B cell (primary cell): ENCODE data around the gene LIN52. TPM values are rescaled to one million over a fixed set of nuclear protein-coding genes. Genes with fewer than 3 reads are reported as not detected.

Experiments used
- ATAC-seq: fragments of 200-7000 bp; cut with Tn5 transposase; one replicate; pipeline ENCODE4 v1.10.0; 2021; ENCODE audit warnings: low read depth, mild to moderate bottlenecking, moderate number of reproducible peaks, moderate library complexity
- CTCF ChIA-PET: fragments of 350-600 bp; sonication (Branson Sonifier 250); formaldehyde crosslinking; loops from one replicate; lab custom pipeline; 2021; ENCODE audit warnings: antibody characterized with exemption, inconsistent platforms; lab: Charles Lee
- POLR2A ChIA-PET: fragments of 350-600 bp; sonication (Branson Sonifier 250); formaldehyde crosslinking; loops from one replicate; lab custom pipeline; 2021; ENCODE audit warnings: antibody characterized with exemption; lab: Charles Lee
- DNase-seq: peaks from one replicate; pipeline ENCODE4 v3.0.0; 2013
- H2AFZ ChIP-seq: 2 replicates; pipeline ENCODE4 v1.6.1; 2012; ENCODE audit warnings: mild to moderate bottlenecking, low read depth, low read length; ENCODE audit not compliant: insufficient read depth, poor library complexity, severe bottlenecking
- H3K27ac ChIP-seq, 2 donors: 1 replicate in 1 of 2; 2 replicates in 1 of 2; pipeline ENCODE4 v1.5.1; 2012 to 2013; ENCODE audit warnings: low read length in 2 of 2, mild to moderate bottlenecking in 2 of 2, moderate library complexity in 1 of 2
- H3K27me3 ChIP-seq, 4 experiments: fragments of 200-600 bp in 1 of 4; sonication (generic) in 1 of 4; replicated peaks in 1 of 4; 1 replicate in 2 of 4; 2 replicates in 2 of 4; pipeline versions ENCODE4 v1.6.1 to v1.7.0; 2013 to 2016; ENCODE audit warnings: low read length in 3 of 4, mild to moderate bottlenecking in 2 of 4, mixed read lengths in 1 of 4, moderate library complexity in 1 of 4; ENCODE audit not compliant: insufficient read depth in 4 of 4, control insufficient read depth in 3 of 4; ENCODE audit errors: control extremely low read depth in 1 of 4
- H3K36me3 ChIP-seq, 2 experiments: replicated peaks in 1 of 2; 1 replicate in 1 of 2; 2 replicates in 1 of 2; pipeline versions ENCODE4 v1.6.1 to v1.7.1; 2013; ENCODE audit warnings: low read length in 1 of 2; ENCODE audit not compliant: insufficient read depth in 2 of 2, control insufficient read depth in 1 of 2; ENCODE audit errors: control extremely low read depth in 1 of 2, extremely low read depth in 1 of 2
- H3K4me1 ChIP-seq, 2 donors: fragments of 200-600 bp in 1 of 2; sonication (generic) in 1 of 2; 1 replicate in 1 of 2; 2 replicates in 1 of 2; pipeline versions ENCODE4 v1.5.1 to v1.6.1; 2013 to 2017; ENCODE audit warnings: low read length in 2 of 2; ENCODE audit not compliant: control insufficient read depth in 2 of 2, insufficient read depth in 2 of 2
- H3K4me2 ChIP-seq: replicated peaks from 2 replicates; pipeline ENCODE3; 2012; ENCODE audit warnings: mild to moderate bottlenecking, low read depth, low read length; ENCODE audit not compliant: poor library complexity, severe bottlenecking
- H3K4me3 ChIP-seq, 5 experiments: fragments of 200-600 bp in 1 of 5; sonication (generic) in 1 of 5; 1 replicate in 3 of 5; 2 replicates in 2 of 5; pipeline versions ENCODE4 v1.5.1 to v1.7.0; 2011 to 2016; ENCODE audit warnings: low read length in 4 of 5, mild to moderate bottlenecking in 4 of 5, low read depth in 2 of 5, control low read depth in 1 of 5, moderate library complexity in 1 of 5; ENCODE audit not compliant: insufficient read depth in 1 of 5; ENCODE audit errors: control extremely low read depth in 1 of 5, extremely low read depth in 1 of 5
- H3K79me2 ChIP-seq: fragments of 200-600 bp; sonication (generic); one replicate; pipeline ENCODE4 v1.6.0; 2016; ENCODE audit warnings: low read length; ENCODE audit not compliant: control insufficient read depth, insufficient read depth
- H3K9ac ChIP-seq: fragments of 200-600 bp; sonication (generic); 2 replicates; pipeline ENCODE4 v1.6.1; 2017; ENCODE audit warnings: mild to moderate bottlenecking, low read length, moderate library complexity
- H3K9me3 ChIP-seq, 3 donors: one replicate each; pipeline versions ENCODE4 v1.6.1 to v1.7.1; 2013; ENCODE audit warnings: low read length in 2 of 3; ENCODE audit not compliant: control insufficient read depth in 2 of 3, insufficient read depth in 1 of 3; ENCODE audit errors: control extremely low read depth in 1 of 3
- H4K20me1 ChIP-seq: 2 replicates; pipeline ENCODE4 v1.6.0; 2012; ENCODE audit warnings: mild to moderate bottlenecking, low read length; ENCODE audit not compliant: insufficient read depth, control insufficient read depth, poor library complexity, severe bottlenecking
- H3K27ac Mint-ChIP-seq: one replicate; pipeline ENCODE4 v1.8.0; 2021; ENCODE audit warnings: mixed read lengths
- H3K27me3 Mint-ChIP-seq: one replicate; pipeline ENCODE4 v1.8.0; 2021; ENCODE audit warnings: mixed read lengths
- H3K4me1 Mint-ChIP-seq: one replicate; pipeline ENCODE4 v1.8.0; 2021; ENCODE audit warnings: mixed read lengths
- H3K4me3 Mint-ChIP-seq: one replicate; pipeline ENCODE4 v1.8.0; 2021; ENCODE audit warnings: mixed read lengths
- H3K9me3 Mint-ChIP-seq: one replicate; pipeline ENCODE4 v1.8.0; 2022; ENCODE audit warnings: mixed read lengths; ENCODE audit not compliant: insufficient read depth
- EZH2 ChIP-seq: IDR thresholded peaks from 2 replicates; pipeline ENCODE4 v1.6.1; 2012; ENCODE audit warnings: borderline replicate concordance, low read depth, mild to moderate bottlenecking, moderate library complexity, low read length; ENCODE audit not compliant: insufficient read depth, poor library complexity, severe bottlenecking
- WGBS: methylation state at CpG from one replicate; pipeline ENCODE4 v1.1.5; 2013; ENCODE audit warnings: missing lambda C conversion rate; ENCODE audit not compliant: insufficient coverage; 5-methylcytosine and 5-hydroxymethylcytosine counted together
- intact Hi-C: fragments of 100-400 bp; cut with micrococcal nuclease; formaldehyde crosslinking; loops from one replicate; pipeline ENCODE4 v1.10.0; 2022
- polyA plus RNA-seq: library from polyadenylated mRNA; depleted of rRNA; stranded (reverse); fragments of >200 nt; gene quantifications from 2 replicates; pipeline ENCODE4 v1.2.3, GENCODE V29; 2012
- total RNA-seq, 2 donors: library from RNA; stranded (reverse); fragments of 120-200 nt in 1 of 2; gene quantifications; 1 replicate in 1 of 2; 2 replicates in 1 of 2; pipeline versions ENCODE4 v1.2.3 to v1.2.4, GENCODE V29; 2013 to 2022
- TF ChIP-seq, protein P1 (sequence below): fragments of 200-600 bp; IDR thresholded peaks from one replicate; pipeline ENCODE4 v1.8.0; 2022; ENCODE audit warnings: antibody characterized with exemption, mild to moderate bottlenecking

The LIN52 gene
- total and polyA plus RNA-seq, 2 donors (not counting 1 experiment from before 2014, with no cell fraction given), result 3.9 to 13.1 TPM

DNA sequence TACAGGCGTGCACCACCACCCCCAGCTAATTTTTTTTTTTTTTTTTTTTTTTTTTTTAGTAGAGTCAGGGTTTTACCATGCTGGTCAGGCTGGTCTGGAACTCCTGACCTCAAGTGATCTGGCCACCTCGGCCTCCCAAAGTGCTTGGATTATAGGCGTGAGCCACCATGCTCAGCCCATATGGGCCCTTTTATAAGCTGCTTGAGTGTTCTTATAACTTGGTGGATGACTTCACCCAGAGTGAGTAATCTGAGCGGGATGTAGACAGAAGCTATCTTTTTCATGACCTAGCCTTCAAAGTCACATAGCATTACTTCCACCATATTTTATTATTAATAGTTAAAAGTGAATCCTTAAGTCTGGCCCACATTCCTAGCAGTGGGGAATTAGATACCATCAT lies 49.2 kb upstream of the LIN52 start:
- POLR2A ChIA-PET, result no interaction called here
- H3K4me2 ChIP-seq, result no peak overlapping the region
- H3K4me3 Mint-ChIP-seq, result no peak overlapping the region
- H3K36me3 ChIP-seq, result no peaks in the 10 kb centered on the region
- DNase-seq (no peak), ATAC-seq (no peak)
- H3K9me3 Mint-ChIP-seq, result no peaks in the 10 kb centered on the region
- no peaks in the 10 kb centered on the region for H3K27me3 ChIP-seq
- H3K27ac Mint-ChIP-seq, result no peak overlapping the region
- no peaks in the 10 kb centered on the region for H3K4me1 ChIP-seq
- CTCF ChIA-PET, result interaction anchor here (0.7 kb wide), 1 partner anchor 773 kb away, joined by 3 read pairs; no protein-coding TSS in a partner anchor
- H3K4me1 Mint-ChIP-seq, result peaks cover 2% of the 10 kb centered on the region
- WGBS, result 100% methylated on average over 2 of the region's 4 CpGs
- H3K4me3 ChIP-seq, result no peak overlapping the region
- H4K20me1 ChIP-seq, result no peaks in the 10 kb centered on the region
- no peak overlapping the region for H2AFZ ChIP-seq
- no peaks in the 10 kb centered on the region for H3K79me2 ChIP-seq
- H3K9ac ChIP-seq, result no peak overlapping the region
- intact Hi-C loops, result loop anchor here (10.0 kb wide), 1 partner anchor 531 kb away; no protein-coding TSS in a partner anchor
- no peaks in the 10 kb centered on the region for H3K27me3 Mint-ChIP-seq
- H3K9me3 ChIP-seq, result no peaks in the 10 kb centered on the region
- no peak for TF ChIP-seq EZH2
- TF ChIP-seq, protein P1, sequence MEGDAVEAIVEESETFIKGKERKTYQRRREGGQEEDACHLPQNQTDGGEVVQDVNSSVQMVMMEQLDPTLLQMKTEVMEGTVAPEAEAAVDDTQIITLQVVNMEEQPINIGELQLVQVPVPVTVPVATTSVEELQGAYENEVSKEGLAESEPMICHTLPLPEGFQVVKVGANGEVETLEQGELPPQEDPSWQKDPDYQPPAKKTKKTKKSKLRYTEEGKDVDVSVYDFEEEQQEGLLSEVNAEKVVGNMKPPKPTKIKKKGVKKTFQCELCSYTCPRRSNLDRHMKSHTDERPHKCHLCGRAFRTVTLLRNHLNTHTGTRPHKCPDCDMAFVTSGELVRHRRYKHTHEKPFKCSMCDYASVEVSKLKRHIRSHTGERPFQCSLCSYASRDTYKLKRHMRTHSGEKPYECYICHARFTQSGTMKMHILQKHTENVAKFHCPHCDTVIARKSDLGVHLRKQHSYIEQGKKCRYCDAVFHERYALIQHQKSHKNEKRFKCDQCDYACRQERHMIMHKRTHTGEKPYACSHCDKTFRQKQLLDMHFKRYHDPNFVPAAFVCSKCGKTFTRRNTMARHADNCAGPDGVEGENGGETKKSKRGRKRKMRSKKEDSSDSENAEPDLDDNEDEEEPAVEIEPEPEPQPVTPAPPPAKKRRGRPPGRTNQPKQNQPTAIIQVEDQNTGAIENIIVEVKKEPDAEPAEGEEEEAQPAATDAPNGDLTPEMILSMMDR, result no peak
- H3K27ac ChIP-seq, result no peak overlapping the region

GRCh38 chr14:74038020-74038859 lies 46.5 kb upstream of the LIN52 start:
- WGBS, result 29% methylated on average over 1 of the region's 3 CpGs
- H2AFZ ChIP-seq, result no peak overlapping the region
- no peak overlapping the region for H3K4me2 ChIP-seq
- no peaks in the 10 kb centered on the region for H3K4me1 Mint-ChIP-seq
- H3K27ac Mint-ChIP-seq, result no peak overlapping the region
- H3K9me3 ChIP-seq, result no peaks in the 10 kb centered on the region
- no peaks in the 10 kb centered on the region for H3K9me3 Mint-ChIP-seq
- peak; percentile 66 for DNase-seq
- POLR2A ChIA-PET, result no interaction called here
- intact Hi-C loops, result loop anchor here (10.0 kb wide), 1 partner anchor 533 kb away; no protein-coding TSS in a partner anchor
- no peaks in the 10 kb centered on the region for H3K36me3 ChIP-seq
- H3K4me3 ChIP-seq, result no peak overlapping the region
- no peak for ATAC-seq
- H3K27me3 ChIP-seq, result no peaks in the 10 kb centered on the region
- no peaks in the 10 kb centered on the region for H3K27me3 Mint-ChIP-seq
- TF ChIP-seq, protein P1, result peak; percentile 90
- TF ChIP-seq EZH2, result no peak
- H3K9ac ChIP-seq, result no peak overlapping the region
- H3K79me2 ChIP-seq, result no peaks in the 10 kb centered on the region
- H3K4me3 Mint-ChIP-seq, result no peak overlapping the region
- no peaks in the 10 kb centered on the region for H4K20me1 ChIP-seq
- no peaks in the 10 kb centered on the region for H3K4me1 ChIP-seq
- CTCF ChIA-PET, result interaction anchor here (2.0 kb wide), 1 partner anchor 11 kb away, joined by 5 read pairs; no protein-coding TSS in a partner anchor
- H3K27ac ChIP-seq, result no peak overlapping the region
